H9 (cell line): ENCODE results near the gene CCDC85B. TPM values are rescaled to one million over a fixed set of nuclear protein-coding genes. Genes with fewer than 3 reads are reported as not detected.

ENCODE experiments used
- DNase-seq: peaks from one replicate; pipeline ENCODE4 v3.0.0-alpha.2; 2017
- H2AFZ ChIP-seq: one replicate; pipeline ENCODE4 v1.6.1; 2013; ENCODE audit warnings: mild to moderate bottlenecking, low read length, control low read depth, moderate library complexity
- H2AK5ac ChIP-seq: 2 replicates; pipeline ENCODE4 v1.6.1; 2013; ENCODE audit warnings: low read length, control low read depth, mixed read lengths; ENCODE audit not compliant: insufficient read length
- H2BK120ac ChIP-seq: one replicate; pipeline ENCODE4 v1.6.1; 2013; ENCODE audit warnings: low read depth, mild to moderate bottlenecking, low read length, control low read depth, inconsistent platforms; ENCODE audit not compliant: poor library complexity, severe bottlenecking
- H2BK12ac ChIP-seq: 2 replicates; pipeline ENCODE4 v1.6.1; 2013; ENCODE audit warnings: low read length, control low read depth, mixed read lengths, low read depth; ENCODE audit not compliant: insufficient read length
- H2BK15ac ChIP-seq: 2 replicates; pipeline ENCODE4 v1.6.1; 2013; ENCODE audit warnings: low read depth, low read length, control low read depth
- H2BK20ac ChIP-seq: one replicate; pipeline ENCODE4 v1.6.1; 2013; ENCODE audit warnings: low read depth, mild to moderate bottlenecking, low read length, control low read depth, inconsistent platforms; ENCODE audit not compliant: poor library complexity, severe bottlenecking
- H2BK5ac ChIP-seq: 2 replicates; pipeline ENCODE4 v1.6.1; 2013; ENCODE audit warnings: low read length, control low read depth, mixed read lengths; ENCODE audit not compliant: insufficient read length
- H3K14ac ChIP-seq: 2 replicates; pipeline ENCODE4 v1.6.1; 2013; ENCODE audit warnings: low read length, control low read depth; ENCODE audit not compliant: insufficient read depth
- H3K18ac ChIP-seq: 2 replicates; pipeline ENCODE4 v1.6.1; 2013; ENCODE audit warnings: low read depth, mild to moderate bottlenecking, mixed read lengths, low read length, control low read depth; ENCODE audit not compliant: insufficient read length
- H3K23ac ChIP-seq: 2 replicates; pipeline ENCODE4 v1.6.1; 2013; ENCODE audit warnings: low read length, control low read depth, mixed read lengths, low read depth; ENCODE audit not compliant: insufficient read length
- H3K23me2 ChIP-seq: 2 replicates; pipeline ENCODE4 v1.6.1; 2013; ENCODE audit warnings: low read depth, mild to moderate bottlenecking, mixed read lengths, low read length, control low read depth; ENCODE audit not compliant: insufficient read length, poor library complexity, severe bottlenecking
- H3K27ac ChIP-seq: 2 replicates; pipeline ENCODE4 v1.5.1; 2013; ENCODE audit warnings: low read length, control low read depth, mixed read lengths, low read depth; ENCODE audit not compliant: insufficient read length
- H3K27me3 ChIP-seq: 2 replicates; pipeline ENCODE4 v1.6.1; 2013; ENCODE audit warnings: low read length, control low read depth, inconsistent platforms; ENCODE audit not compliant: insufficient read depth
- H3K4ac ChIP-seq: 2 replicates; pipeline ENCODE4 v1.6.1; 2013; ENCODE audit warnings: low read depth, mild to moderate bottlenecking, control low read depth, inconsistent platforms, low read length, moderate library complexity
- H3K4me1 ChIP-seq: 2 replicates; pipeline ENCODE4 v1.6.1; 2013; ENCODE audit warnings: low read length, control low read depth, inconsistent platforms; ENCODE audit not compliant: insufficient read depth
- H3K4me2 ChIP-seq: 2 replicates; pipeline ENCODE4 v1.6.1; 2013; ENCODE audit warnings: low read length, control low read depth, mixed read lengths; ENCODE audit not compliant: insufficient read length, insufficient read depth
- H3K56ac ChIP-seq: 2 replicates; pipeline ENCODE4 v1.6.1; 2013; ENCODE audit warnings: low read depth, mild to moderate bottlenecking, mixed read lengths, low read length, control low read depth; ENCODE audit not compliant: insufficient read length
- H3K79me1 ChIP-seq: 2 replicates; pipeline ENCODE4 v1.6.1; 2013; ENCODE audit warnings: low read depth, mild to moderate bottlenecking, moderate library complexity, low read length, control low read depth, inconsistent platforms; ENCODE audit not compliant: insufficient read depth, poor library complexity, severe bottlenecking
- H3K79me2 ChIP-seq: 2 replicates; pipeline ENCODE4 v1.6.1; 2013; ENCODE audit warnings: low read length, control low read depth, inconsistent platforms; ENCODE audit not compliant: insufficient read depth
- H3K9ac ChIP-seq: 2 replicates; pipeline ENCODE4 v1.6.1; 2013; ENCODE audit warnings: low read length, control low read depth, mixed read lengths; ENCODE audit not compliant: insufficient read length; ENCODE audit errors: extremely low read depth
- H3K9me3 ChIP-seq: one replicate; pipeline ENCODE4 v1.6.1; 2013; ENCODE audit warnings: low read depth, low read length, inconsistent platforms; ENCODE audit not compliant: control insufficient read depth
- H3T11ph ChIP-seq: one replicate; pipeline ENCODE4 v1.6.1; 2013; ENCODE audit warnings: mild to moderate bottlenecking, low read length, control low read depth, inconsistent platforms
- H4K20me1 ChIP-seq: one replicate; pipeline ENCODE4 v1.6.1; 2013; ENCODE audit not compliant: control insufficient read depth, insufficient read length, insufficient read depth
- H4K5ac ChIP-seq: 2 replicates; pipeline ENCODE4 v1.6.1; 2013; ENCODE audit warnings: low read depth, mild to moderate bottlenecking, mixed read lengths, low read length, control low read depth; ENCODE audit not compliant: insufficient read length
- H4K8ac ChIP-seq: replicated peaks from 2 replicates; pipeline ENCODE4 v1.6.1; 2013; ENCODE audit warnings: low read length, control low read depth, mixed read lengths, low read depth; ENCODE audit not compliant: insufficient read length
- H4K91ac ChIP-seq: 2 replicates; pipeline ENCODE4 v1.6.1; 2013; ENCODE audit warnings: low read depth, mild to moderate bottlenecking, moderate library complexity, mixed read lengths, low read length, control low read depth; ENCODE audit not compliant: insufficient read length
- H3K27ac Mint-ChIP-seq, 3 experiments: 2 replicates in 2 of 3; 3 replicates in 1 of 3; pipeline ENCODE4 v1.8.0; 2020 to 2021; ENCODE audit warnings: mixed read lengths in 3 of 3, mild to moderate bottlenecking in 1 of 3, moderate library complexity in 1 of 3
- H3K27me3 Mint-ChIP-seq: 2 replicates; pipeline ENCODE4 v1.8.0; 2021; ENCODE audit warnings: low read depth, mild to moderate bottlenecking, moderate library complexity, mixed read lengths
- H3K36me3 Mint-ChIP-seq, 3 experiments: 2 replicates in 2 of 3; 3 replicates in 1 of 3; pipeline ENCODE4 v1.8.0; 2020 to 2021; ENCODE audit warnings: low read depth in 3 of 3, mixed read lengths in 3 of 3; ENCODE audit not compliant: insufficient read depth in 1 of 3
- H3K4me1 Mint-ChIP-seq, 2 experiments: 2 replicates each; pipeline ENCODE4 v1.8.0; 2020; ENCODE audit warnings: mixed read lengths in 2 of 2
- H3K4me3 Mint-ChIP-seq, 2 experiments: 2 replicates in 1 of 2; 3 replicates in 1 of 2; pipeline ENCODE4 v1.8.0; 2020 to 2021; ENCODE audit warnings: mild to moderate bottlenecking in 2 of 2, mixed read lengths in 2 of 2, moderate library complexity in 1 of 2
- H3K9me3 Mint-ChIP-seq, 2 experiments: 2 replicates in 1 of 2; 3 replicates in 1 of 2; pipeline ENCODE4 v1.8.0; 2020; ENCODE audit warnings: mild to moderate bottlenecking in 2 of 2, mixed read lengths in 2 of 2, moderate library complexity in 1 of 2
- CTCF ChIP-seq: fragments of 200-600 bp; sonication (generic); conservative IDR thresholded peaks from 3 replicates; pipeline ENCODE4 v1.8.0; 2021; ENCODE audit warnings: antibody characterized with exemption, mild to moderate bottlenecking
- WGBS: extraction: QIAGEN DNeasy Blood & Tissue Kit; methylation state at CpG from one replicate; pipeline ENCODE4 v1.1.7; 2013; ENCODE audit warnings: missing lambda C conversion rate, low lambda C conversion rate, mixed read lengths; ENCODE audit not compliant: insufficient read length; ENCODE audit errors: extremely low coverage; 5-methylcytosine and 5-hydroxymethylcytosine counted together
- total RNA-seq: library from RNA; stranded (reverse); gene quantifications from 2 replicates; pipeline ENCODE4 v1.2.1, GENCODE V29; 2021

Gene CCDC85B
- total RNA-seq, 1 experiment from 2014 or later: 23.3 TPM

DNA sequence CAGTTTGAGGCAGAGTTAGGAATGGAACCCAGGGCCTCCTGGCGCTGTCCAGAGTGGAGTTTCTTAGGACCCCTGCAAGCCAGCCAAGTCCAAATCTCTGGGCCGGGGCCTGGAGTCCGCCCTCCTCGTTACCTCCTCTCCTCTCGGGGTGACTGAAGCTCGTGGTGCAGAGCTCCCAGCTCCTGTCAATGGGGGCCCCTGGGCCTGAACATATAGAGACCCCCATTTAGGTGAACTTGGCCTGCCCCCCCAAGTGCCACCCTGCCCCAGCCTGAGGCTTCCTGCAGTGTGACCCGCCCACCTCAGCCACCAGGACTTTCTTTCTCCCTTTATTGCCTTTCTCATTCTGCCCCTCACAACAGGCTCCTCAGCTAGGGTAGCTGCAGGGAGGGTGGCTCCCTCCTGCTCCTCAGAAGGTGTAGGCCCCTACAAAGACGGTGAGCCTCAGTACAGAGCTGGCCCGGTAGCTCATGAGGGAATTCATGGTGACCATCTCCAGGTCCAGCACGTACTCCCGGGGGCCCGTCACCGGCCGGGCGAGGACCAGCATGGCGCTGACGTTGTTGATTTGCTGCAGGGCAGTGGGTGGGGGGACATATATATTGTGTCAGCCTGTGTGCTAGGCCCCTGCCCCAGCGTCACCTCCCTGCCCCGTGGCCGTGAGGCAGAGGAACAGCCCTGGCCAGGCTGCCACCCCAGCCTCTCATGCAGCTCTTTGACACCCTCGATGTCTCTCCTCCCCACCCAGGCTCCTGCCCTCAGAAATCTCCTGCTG lies 23.8 kb upstream of the CCDC85B start:
- no peaks in the 10 kb centered on the region for H3K23me2 ChIP-seq
- H3K79me2 ChIP-seq: no peaks in the 10 kb centered on the region
- no peaks in the 10 kb centered on the region for H3K79me1 ChIP-seq
- no peak overlapping the region for H2BK20ac ChIP-seq
- no peak overlapping the region for H3K4me2 ChIP-seq
- no peak overlapping the region for H2BK15ac ChIP-seq
- no peak overlapping the region for H3K14ac ChIP-seq
- no peak overlapping the region for H4K91ac ChIP-seq
- H3K9me3 ChIP-seq: no peaks in the 10 kb centered on the region
- WGBS: no CpG with 5 or more reads among the region's 21 CpGs
- Mint-ChIP-seq H3K36me3 (peaks cover 19 to 38% (median 35%) of the 10 kb centered on the region in 3 experiments; a peak in 6 of 7 replicates), H3K27ac (peak overlapping the region; percentile 44 to 75 (median 54); a peak in 2 of 7 replicates), H3K9me3 (no peaks in the 10 kb centered on the region), H3K27me3 (peaks cover 5% of the 10 kb centered on the region), H3K4me1 (peaks cover 12 to 13% of the 10 kb centered on the region in 2 experiments), H3K4me3 (peak overlapping the region; percentile 77 to 90; a peak in 3 of 5 replicates)
- H4K20me1 ChIP-seq: no peaks in the 10 kb centered on the region
- no peak overlapping the region for H3K18ac ChIP-seq
- no peak overlapping the region for H3K56ac ChIP-seq
- no peak overlapping the region for H2BK120ac ChIP-seq
- no peak overlapping the region for H3K23ac ChIP-seq
- no peak overlapping the region for H3K27ac ChIP-seq
- no peak for DNase-seq
- no peak overlapping the region for H2AFZ ChIP-seq
- no peaks in the 10 kb centered on the region for H3K4me1 ChIP-seq
- H2BK5ac ChIP-seq: no peak overlapping the region
- no peak for TF ChIP-seq CTCF
- no peak overlapping the region for H3K9ac ChIP-seq
- no peak overlapping the region for H2BK12ac ChIP-seq
- H2AK5ac ChIP-seq: no peak overlapping the region
- no peak overlapping the region for H4K5ac ChIP-seq
- H3K4ac ChIP-seq: no peak overlapping the region
- no peaks in the 10 kb centered on the region; the same call in 1 of the 2 replicates for H3K27me3 ChIP-seq
- no peak overlapping the region for H3T11ph ChIP-seq
- no peak overlapping the region for H4K8ac ChIP-seq
